A549 treated with DMSO at 1 μM for 4 hours (cell line): ENCODE data around the gene EGFL7. TPM values are rescaled to one million over a fixed set of nuclear protein-coding genes. Genes with fewer than 3 reads are reported as not detected.

Source experiments
- total RNA-seq: library from RNA; stranded (reverse); fragments of 200-300 nt; extraction: Qiagen RNA extraction; gene quantifications from 5 replicates; pipeline ENCODE4 v1.2.3, GENCODE V29; 2022; ENCODE audit warnings: low read depth

The EGFL7 gene
- 41.7 to 60.0 TPM (median 50.7 TPM) in 5 replicates for total RNA-seq

GRCh38 chr9:136662656-136663581 lies at the start of gene EGFL7:
TSS of gene EGFL7 (plus strand) at chr9:136662916. CDS start at chr9:136668283, 5,367 bp downstream.

DNA sequence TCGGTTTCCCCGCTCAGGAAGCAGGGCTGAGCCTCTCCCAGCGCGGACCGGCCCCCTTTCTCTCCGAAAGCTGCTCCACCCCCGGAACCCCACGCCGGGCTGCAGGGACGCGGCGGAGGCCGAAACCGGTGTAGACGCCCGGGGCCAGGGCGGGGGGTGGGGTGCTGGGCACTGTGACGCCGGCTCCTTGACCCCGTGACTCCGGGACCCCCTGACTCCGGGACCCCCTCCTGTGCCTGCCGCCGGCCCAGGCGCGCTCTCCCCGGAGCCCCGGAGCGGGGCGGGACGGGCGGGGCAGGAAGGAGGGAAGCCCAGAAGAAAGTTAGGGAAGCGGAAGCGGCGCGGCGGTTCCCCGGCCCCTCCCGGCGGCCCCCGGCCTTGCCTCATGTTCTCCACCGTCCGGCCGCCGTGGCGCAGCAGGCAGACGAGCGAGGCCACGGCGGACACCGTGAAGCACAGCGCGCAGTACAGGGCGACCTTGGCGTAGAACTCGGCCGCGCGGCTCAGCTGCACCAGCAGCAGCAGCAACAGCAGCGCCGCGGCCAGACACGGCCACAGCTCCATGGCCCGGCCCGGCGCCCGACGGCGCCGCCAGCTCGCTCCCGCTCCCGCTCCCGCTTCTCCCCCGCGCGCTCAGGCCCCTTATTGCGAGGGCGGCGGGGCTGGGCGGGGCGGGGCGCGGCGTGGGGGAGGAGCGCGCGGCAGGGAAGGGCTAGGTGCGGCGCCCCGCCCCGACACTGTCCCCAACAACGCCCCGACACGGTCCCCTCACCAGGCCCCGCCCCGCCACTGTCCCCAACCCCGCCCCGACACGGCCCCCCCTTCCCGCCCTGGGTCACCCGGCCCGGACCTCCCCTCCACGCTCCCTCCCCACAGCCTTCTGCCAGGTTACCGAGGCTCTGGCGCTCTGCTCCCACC lies 24.3 kb downstream of the EGFL7 start, which contains the start of gene AGPAT2:
TSS of gene AGPAT2 (minus strand) at position 664 of the 918 bp plus-strand sequence. CDS start at position 564, 100 bp downstream.

GRCh38 chr9:136711751-136712689 lies 49.3 kb downstream of the EGFL7 start, which contains the start of gene DIPK1B:
TSS of gene DIPK1B (plus strand) at chr9:136712572. CDS start at chr9:136712666, 94 bp downstream.

Other genes with a start within 250 kb of the EGFL7 start
- 12.1 to 20.4 TPM (median 17.7 TPM) in 5 replicates for gene INPP5E, start 223.1 kb upstream of the EGFL7 start, total RNA-seq
- 54.9 to 67.9 TPM (median 64.7 TPM) in 5 replicates for gene SEC16A, start 179.9 kb upstream of the EGFL7 start, total RNA-seq
- gene NOTCH1, start 116.9 kb upstream of the EGFL7 start, total RNA-seq: 9.7 to 13.2 TPM (median 11.3 TPM) in 5 replicates
- gene AGPAT2, start 24.5 kb downstream of the EGFL7 start, total RNA-seq: 72.3 to 105 TPM (median 98.6 TPM) in 5 replicates
- gene DIPK1B, start 49.7 kb downstream of the EGFL7 start, total RNA-seq: 7.1 to 10.2 TPM (median 8.0 TPM) in 5 replicates
- not detected in 5 replicates for gene LCN10, start 80.0 kb downstream of the EGFL7 start, total RNA-seq
- gene LCN6, start 85.6 kb downstream of the EGFL7 start, total RNA-seq: not detected in 5 replicates
- gene LCN8, start 95.3 kb downstream of the EGFL7 start, total RNA-seq: not detected in 5 replicates
- gene LCN15, start 101.6 kb downstream of the EGFL7 start, total RNA-seq: not detected in 5 replicates
- 64.9 to 72.6 TPM (median 70.3 TPM) in 5 replicates for gene TMEM141, start 128.4 kb downstream of the EGFL7 start, total RNA-seq
- 0.10 to 0.34 TPM (median 0.26 TPM) in 5 replicates for gene CCDC183, start 133.4 kb downstream of the EGFL7 start, total RNA-seq
- gene RABL6, start 145.0 kb downstream of the EGFL7 start, total RNA-seq: 65.6 to 91.8 TPM (median 82.0 TPM) in 5 replicates
- gene AJM1, start 179.6 kb downstream of the EGFL7 start, total RNA-seq: 3.2 to 4.8 TPM (median 3.8 TPM) in 5 replicates
- gene PHPT1, start 186.5 kb downstream of the EGFL7 start, total RNA-seq: 270 to 314 TPM (median 281 TPM) in 5 replicates
- 1.8 to 5.4 TPM (median 4.1 TPM) in 5 replicates for gene MAMDC4, start 189.4 kb downstream of the EGFL7 start, total RNA-seq
- gene EDF1, start 203.4 kb downstream of the EGFL7 start, total RNA-seq: 440 to 480 TPM (median 443 TPM) in 5 replicates
- gene TRAF2, start 223.6 kb downstream of the EGFL7 start, total RNA-seq: 42.4 to 76.5 TPM (median 63.8 TPM) in 5 replicates